GM21723 (cell line): ENCODE measurements around the gene FBXO24.
"Not testable (repeated sequence)": the region's sequence is repeated elsewhere in the genome, so short reads cannot be mapped to it uniquely, and the experiment has no call there.

Experiments
- ATAC-seq: cut with Tn5 transposase; IDR thresholded peaks from one replicate; pipeline ENCODE4 v1.9.1; 2021; ENCODE audit warnings: mild to moderate bottlenecking, moderate library complexity; ENCODE audit not compliant: unreplicated experiment

The FBXO24 gene

DNA sequence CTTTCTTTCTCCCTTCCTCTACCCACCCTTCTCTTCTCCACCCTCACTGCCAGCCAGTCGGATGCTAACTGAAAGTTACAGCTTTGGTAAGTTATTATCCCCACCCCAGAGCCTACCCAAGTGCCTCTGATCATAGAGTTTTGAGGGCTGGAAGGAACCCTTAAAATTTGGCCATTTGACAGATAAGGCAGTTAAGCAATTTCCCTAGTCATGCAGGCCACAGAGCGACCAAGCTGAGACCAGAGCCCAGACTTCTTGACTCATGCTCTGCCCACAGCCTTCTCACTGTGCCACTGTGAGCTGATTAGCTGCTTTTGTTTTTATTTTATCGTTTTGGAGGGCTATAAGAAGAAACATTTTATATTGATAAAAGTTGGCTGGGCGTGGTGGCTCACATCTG, 29.6 kb upstream of the FBXO24 start:
- ATAC-seq, result no peak

DNA sequence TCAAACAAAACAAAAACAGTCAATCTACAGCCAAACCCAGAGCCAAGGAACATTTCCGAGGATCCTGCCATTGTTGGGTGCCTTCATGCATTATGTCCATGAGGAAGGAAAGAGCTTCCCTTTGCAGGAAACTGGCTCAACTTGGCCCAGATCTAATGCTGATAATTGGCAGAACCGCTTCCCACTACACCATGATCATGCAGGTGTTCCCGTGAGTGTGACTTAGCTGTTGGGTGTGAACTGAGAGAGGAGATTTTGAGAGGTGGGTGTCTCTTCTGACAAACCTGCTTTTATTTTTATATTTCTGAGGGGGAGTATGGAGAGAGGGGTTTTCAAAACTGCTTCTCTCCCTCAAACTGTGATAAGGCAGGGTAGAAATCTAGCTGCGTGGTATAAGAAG, 27.0 kb upstream of the FBXO24 start:
- no peak for ATAC-seq

DNA sequence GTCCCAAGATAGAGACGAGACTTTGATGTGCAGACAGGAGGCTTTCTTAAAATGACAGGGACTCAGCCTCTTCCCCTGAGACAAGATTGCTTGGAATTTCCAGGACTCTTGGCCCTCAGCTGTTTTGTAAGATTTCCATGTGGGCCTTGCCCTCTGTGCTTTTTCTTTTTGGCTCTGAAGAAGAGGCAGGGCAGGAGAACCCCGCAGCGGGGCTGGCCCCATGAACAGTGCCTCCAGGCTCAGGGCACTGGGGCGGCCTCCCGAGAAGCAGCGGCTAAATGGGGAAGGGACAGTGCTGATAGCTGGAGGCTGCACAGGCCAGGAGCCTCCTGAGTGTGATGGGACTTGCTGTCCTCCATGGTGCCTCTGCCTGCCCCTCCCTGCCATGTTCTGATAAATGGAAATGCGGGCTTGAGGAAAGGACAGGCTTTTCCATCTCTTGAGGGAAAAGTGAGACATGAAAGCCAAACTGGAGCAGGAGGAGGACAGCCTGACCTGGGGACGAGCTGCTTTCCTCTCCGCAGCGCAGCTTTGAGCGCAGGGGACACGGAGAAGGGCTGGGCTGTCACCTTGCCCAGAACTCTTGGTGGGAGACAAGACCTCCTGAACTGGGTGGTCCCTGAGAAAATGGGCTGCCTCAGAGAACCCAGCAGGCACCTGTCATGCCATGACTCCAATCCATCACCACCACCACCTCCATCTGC, 24.5 kb upstream of the FBXO24 start:
- no peak for ATAC-seq

DNA sequence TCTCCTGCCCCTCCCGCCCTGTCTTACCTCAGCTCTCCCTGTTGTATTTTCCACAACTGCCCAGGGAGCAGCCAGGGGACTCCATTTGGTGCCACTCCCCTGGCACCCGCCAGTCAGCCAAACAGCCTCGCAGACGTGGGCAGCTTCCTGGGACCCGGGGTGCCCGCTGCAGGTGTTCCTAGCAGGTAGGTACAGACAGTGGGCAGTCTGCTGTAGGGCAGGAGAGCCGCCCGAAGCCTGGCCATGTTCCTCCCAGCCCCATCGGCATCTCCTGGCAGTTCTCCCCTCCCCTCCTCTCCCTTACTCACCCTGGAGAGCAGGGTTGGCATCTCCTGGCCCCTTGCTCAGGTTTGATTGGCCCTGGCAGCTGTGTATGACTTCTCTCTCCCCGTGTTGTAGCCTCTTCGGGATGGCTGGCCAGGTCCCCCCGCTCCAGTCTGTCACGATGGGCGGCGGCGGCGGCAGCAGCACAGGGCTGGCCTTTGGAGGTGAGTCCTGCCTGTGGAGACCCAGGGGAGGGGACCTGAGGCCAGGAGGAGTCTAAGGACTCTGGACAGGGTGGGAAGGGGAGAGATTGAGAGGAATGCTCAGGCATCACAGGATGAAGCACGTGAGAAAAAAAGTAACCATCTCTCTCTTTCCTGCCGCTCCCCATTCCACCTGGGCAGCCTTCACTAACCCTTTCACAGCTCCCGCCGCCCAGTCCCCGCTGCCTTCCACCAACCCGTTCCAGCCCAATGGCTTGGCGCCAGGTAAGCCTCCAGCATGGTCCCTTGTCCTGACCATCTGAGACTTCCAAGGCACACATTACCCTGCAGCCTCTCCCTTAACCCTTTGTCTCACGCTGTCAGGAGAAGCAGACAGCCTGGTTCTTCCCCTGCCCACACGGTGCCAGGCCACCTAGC, 23.7 kb upstream of the FBXO24 start:
- ATAC-seq, result no peak

DNA sequence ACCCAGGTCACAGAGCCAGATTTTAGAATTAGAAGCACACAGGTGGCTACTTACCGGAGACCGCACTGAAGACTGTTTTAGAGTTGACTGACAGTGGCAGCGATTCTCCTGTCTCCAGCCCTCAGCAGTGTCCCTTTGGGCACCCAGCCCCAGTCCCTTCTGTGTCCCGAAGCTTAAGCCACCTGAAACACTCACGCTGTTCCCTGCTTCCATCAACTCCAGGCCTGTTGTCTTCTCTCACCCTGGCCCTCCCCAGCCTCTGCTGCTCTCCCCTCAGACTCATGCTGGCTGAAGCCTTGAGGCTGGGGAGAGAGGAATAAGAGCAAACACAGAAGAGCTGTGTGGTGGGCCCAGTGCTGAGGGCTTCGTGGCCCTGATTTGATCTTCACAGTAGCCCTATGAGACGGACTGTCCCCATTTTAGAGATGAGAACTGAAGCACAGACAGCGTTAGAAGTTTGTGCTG, 23.0 kb upstream of the FBXO24 start:
- no peak for ATAC-seq

DNA sequence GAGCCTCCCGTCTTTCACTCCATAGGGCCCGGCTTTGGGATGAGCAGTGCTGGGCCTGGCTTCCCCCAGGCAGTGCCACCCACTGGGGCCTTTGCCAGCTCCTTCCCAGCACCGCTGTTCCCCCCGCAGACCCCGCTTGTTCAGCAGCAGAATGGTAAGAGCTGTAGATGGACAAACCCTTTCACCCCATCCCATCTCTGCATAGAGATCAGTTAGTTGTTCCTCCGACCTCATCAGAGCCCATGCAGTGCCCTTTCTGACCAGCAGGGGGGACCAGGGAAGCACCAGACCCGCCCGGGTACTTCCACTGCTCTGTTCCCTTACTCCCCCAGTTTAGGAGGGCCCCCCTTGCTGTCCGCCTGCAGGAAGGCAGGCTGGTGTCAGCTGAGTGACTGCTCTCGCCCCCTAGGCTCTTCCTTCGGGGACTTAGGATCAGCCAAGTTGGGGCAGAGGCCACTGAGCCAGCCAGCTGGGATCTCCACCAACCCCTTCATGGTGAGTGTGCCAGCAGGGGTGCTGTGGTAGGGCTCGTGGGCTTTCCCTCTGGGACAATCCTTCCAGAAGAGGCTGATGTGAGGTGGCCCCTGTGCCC, 22.2 kb upstream of the FBXO24 start:
- no peak for ATAC-seq

DNA sequence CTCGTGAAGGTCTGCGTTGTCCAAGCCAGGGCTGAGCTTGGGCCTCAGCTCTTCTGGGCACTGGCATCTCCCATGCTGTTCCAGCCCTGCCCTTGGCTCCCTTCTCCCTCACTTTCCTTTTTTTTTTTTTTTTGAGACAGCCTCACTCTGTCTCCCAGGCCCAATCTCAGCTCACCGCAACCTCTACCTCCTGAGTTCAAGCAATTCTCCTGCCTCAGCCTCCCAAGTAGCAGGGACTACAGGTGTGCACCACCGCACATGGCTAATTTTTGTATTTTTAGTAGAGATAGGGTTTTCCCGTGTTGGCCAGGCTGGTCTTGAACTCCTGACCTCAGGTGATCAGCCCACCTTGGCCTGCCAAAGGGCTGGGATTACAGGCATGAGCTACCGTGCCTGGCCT, 21.7 kb upstream of the FBXO24 start:
- not testable (repeated sequence) for ATAC-seq

DNA sequence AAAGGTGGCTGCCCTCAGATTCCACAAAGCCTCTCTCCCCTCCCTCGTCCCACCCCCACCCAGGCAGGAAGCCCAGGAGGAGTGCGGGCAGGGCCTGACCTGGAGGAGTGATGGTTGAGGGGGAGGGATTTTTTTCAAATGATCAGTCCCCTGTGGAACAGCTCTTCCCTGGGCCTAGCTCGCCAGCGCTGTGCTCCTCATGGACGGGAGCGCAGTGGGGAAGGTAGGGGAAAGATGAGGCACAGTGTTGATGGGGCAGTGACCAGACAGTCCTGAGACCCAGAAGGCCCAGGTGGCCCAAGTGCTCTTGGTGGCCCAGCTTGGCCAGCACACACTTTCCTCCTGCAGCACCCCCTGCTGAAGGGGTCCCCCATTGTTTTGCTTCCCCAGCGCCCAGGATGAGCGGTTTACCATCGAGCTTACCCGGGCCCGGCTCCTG, 21.0 kb upstream of the FBXO24 start:
- ATAC-seq, result no peak

DNA sequence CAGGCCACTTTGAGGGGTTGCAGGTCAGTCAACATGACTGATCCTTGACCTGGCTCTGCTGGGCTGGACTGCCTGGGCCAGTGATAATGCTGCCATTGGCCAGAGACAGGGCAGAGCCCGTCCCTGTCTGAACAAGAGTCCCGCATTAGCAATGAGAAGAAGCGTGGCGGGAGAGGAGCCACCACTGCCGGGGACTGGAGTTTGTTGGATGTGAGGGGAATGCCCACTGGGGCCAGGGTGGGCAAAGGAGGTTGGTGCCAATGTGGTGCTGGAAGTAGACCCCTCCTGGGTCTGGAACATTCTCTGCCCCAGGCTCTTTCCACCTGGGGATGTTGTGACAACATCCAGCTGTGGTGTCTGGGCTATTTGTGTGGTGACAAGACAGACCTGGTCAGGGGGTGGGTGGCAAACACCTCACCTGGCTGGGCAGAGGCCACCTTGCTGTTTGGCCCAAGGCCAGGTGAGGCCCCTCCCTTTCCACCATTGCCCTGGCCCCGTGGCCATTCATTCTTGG, 20.1 kb upstream of the FBXO24 start:
- no peak for ATAC-seq

DNA sequence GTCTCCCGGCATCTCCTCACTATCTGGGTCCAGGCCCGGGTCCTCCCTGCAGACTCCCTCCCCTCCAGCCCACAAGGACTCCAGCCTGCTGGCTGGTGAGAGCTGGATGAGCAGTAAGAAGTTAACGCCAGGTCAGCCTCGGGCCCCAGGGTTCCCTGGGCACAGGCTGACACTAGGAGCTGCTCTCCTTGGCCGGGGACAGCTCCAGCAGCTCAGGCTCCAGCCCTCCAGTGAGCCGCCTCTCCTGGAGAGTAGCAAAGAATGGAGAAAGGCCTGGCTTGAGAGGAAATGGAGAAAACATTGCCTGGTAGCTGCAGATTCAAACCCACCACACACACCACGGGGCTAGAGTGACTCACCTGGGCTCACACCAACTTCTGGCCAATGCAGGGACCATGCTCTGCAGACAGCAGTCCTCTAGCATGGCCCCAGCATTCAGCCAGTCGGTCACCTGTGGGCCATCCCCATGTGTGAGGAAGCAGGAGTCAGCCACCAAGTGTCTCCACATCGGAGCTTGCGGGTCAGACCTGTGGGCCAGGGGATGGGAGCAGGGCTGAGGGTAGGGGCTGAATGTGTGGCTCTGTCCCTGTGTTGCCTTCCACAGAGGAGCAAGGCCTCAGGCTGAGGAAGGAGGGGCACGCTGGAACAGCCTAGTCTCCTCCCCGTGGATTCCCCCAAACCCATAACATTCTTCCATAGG, 18.9 kb upstream of the FBXO24 start:
- ATAC-seq, result no peak

DNA sequence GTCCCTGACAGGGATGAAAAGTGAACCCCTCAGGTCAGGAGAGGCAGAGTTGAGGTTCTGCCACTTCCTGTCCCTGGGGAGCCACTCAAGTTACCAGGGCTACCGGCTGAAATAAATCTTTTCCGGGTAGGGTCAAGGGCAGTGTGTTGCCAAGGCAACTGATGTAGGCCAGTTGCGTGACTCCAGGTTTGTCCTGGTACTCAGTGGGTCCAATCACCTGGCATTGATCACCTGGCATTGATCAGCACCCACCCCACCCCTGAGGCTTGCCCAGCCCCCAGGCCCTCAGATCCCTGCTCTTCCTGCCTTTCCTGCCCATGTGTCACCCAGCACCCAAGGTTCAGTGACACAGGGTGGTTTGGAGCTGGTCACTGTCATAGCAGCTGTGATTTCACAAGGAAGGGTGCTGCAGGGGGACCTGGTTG, 18.4 kb upstream of the FBXO24 start:
- ATAC-seq, result no peak

DNA sequence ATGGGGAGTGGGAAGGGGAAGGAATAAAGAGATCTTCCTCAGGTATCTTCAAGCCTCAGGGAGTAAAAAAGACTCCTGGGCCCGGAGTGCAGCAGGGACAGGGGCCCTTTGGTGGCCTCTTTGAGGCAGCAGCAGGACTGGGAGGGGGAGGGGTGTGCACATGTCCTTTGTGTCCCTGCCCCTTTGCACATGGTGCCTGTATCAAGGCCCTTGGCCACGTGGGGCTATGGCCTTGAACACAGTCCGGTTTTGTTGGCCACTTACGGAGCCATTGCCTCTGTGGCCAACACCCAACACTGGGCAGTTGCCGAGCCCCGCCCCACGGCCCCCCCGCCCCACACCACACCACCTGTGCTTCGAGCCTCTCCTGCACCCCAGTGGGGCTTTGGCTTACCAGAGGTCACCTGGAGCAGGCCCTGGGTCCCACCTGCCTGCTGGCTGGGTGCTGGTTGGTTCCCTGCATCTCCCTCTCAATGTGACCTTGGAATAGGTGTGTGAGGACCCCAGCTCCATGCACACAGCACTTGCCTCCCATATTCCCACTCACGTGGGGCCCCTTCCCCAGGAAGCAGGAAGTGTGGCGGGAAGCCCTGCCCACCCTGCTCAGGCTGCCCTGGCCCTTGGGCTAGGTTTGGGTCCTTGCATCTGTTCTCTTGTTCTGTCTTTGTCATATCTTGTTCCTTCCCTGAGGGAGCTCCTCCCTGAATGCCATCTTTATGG, 17.8 kb upstream of the FBXO24 start:
- ATAC-seq, result no peak

DNA sequence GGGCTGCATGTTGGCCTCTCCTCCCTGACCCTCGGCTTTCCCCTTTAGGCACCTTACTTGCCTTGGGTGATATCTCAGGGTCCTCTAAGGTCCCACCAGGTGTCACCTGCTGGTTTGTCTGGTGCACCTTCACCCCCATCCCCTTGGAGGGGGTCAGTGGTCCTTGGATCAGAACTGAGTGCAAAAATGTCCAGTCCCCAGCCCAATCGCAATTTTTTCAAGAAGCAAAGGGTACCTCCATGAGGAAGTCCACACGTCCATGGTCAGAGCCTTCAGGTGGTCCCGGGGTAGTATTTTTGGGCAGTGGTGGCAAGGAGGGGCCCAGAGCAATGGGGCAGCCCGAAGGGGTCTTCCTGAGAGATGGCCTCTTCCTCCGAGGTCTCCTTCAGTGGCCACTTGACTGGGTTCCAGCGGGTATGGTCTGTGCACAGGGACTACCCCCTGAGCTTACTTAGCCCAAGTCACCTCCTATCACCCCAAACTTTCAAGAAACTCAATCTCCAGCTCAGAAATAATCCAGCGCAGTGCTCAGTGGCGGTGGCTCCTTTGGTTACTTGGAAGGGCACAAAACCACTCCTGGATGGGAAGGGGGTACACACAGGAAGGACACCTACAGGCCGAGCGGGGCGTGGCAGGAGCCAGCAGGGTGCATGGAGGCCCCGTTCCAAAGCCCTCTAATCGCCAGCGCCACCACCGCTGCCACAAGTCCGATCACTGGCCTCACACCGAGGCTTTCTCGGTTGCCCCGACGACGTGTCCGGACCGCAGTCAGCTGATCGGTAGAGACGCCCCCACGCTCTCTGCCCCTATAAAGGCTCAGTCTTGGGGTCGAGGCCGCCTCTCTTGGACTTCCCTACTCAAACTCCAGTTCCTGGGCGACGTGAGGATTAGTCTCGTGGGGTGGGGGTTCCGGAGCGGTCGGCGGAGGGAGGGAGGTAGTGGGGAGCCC, 17.0 kb upstream of the FBXO24 start:
- no peak for ATAC-seq

DNA sequence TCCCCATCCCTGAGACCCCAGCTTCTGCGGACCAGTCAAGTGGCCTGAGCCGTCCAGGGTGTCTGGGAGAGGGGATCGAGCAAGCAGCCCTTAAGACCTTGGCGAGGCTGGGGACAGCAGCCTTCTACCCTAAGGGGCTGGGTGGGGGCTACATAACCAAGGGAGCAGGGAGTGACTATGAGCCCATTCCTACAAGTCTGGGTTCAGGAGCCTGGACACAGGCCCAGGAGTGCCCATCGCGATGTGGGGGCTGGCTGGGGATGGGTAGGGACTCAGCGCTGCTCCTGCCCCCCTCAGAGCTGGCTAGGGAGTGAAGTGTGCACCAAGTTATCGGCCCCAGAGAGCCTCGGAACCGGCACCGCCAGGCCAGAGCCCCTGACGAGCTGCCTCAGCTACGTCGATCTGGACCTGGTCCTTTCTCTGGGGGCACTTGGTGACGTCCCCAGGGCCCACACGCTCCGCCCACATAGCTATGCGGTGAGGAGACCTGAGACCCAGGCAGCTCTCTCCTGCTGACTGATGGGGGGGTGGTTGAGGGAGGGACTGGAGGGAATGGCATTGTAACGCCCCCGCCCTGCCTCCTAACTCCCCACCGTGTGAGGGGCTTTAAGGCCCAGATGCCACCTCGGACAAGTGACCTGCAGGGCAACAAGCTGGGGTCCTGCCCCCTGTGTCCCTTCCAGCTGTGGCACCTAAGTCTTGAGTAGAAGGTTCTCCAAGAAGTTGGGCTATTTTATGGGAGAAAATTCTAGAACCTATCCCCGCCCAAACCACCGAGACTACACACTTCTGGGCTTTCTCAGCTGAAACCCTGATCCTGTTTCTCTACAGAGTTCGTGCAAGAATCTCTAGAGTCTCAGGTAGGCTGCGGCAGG, 14.9 kb upstream of the FBXO24 start:
- no peak for ATAC-seq

DNA sequence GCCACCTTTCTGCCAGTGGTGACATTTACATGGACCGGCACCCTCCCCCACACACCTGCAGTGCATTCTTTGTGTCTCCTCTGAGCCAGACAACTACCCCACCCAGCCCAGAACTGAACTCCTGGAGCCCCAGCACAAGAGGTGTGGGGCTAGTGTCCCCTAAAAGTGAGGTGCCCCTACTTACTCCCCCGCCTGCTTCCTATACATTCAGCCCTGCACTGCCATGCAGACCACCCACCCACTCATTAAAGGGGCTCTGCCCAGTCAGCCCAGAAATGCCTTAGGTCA, 14.4 kb upstream of the FBXO24 start:
- no peak for ATAC-seq

DNA sequence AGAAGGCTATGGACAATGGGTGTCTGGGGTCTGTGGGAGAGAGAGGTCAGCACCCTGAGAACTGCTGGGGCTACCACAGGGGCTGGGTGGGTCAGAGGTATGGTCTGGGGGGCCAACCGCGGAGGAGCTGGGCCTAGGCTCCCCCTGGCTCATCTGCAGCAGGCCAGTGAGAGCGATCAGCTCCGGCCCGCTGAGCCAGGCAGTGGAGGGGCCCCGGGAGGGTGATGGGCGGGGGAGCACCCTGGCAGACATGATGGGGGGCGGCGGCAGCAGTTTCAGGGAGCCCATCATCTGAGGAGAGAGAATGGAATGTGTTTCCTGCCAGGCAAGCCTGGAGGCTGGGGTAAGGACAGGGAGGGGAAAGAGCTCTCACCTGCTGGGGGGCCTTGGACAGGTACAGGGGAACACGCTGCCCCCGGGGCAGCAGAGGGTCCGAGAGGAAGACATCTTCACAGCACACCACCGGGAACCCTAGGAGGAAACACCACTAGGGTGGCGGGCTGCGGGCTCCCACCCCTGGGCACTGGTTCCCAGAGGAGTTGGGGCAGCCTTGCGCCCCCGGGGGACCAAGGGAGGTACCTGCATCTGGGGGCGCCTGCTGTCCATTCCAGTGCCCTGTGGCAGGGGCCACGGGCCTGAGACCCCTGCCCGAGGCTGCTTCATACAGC, 13.7 kb upstream of the FBXO24 start:
- ATAC-seq, result no peak

DNA sequence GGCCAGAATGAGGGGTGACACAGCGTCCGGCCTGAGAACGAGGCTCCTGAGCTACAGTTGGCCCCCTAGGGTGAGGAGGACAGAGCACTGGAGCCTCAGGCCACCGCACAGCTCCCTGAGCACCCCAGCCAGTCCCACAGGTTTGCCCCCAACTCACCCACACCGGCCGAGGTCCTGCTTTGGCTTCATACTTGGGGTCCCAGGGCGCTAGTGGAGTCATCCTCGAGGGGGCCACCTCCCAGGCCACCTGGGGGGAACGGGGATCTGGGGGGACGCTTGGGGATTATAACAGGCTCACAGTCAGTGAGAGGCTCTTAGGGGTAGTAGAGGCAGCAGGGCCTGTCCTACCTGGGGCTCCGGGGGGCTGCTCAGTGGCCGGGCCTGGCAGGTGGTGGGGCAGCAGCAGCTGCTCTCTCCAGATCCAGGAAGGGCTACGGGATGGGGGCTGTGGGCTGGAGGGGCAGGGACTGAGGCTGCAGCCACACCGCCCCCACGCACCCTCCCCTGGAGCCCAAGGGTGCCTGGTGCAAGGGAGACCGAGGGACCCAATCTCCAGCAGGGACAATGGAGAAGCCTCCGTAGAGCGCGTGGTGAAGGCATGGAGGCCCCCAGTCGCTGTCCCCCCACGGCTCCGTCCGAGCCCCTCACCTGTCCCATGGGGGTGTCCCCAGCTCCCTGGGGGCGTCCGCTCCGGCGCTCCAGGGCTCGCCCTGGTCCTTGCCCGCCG, 13.0 kb upstream of the FBXO24 start:
- ATAC-seq, result no peak
